ENCODE measurements around the gene TEF. TPM values are rescaled to one million over a fixed set of nuclear protein-coding genes. Genes with fewer than 3 reads are reported as not detected.
"Not testable (repeated sequence)": the region's sequence is repeated elsewhere in the genome, so short reads cannot be mapped to it uniquely, and the experiment has no call there.

Gene TEF
- total and polyA plus RNA-seq, 2 experiments from 2014 or later, result 2.3 to 7.2 TPM

DNA sequence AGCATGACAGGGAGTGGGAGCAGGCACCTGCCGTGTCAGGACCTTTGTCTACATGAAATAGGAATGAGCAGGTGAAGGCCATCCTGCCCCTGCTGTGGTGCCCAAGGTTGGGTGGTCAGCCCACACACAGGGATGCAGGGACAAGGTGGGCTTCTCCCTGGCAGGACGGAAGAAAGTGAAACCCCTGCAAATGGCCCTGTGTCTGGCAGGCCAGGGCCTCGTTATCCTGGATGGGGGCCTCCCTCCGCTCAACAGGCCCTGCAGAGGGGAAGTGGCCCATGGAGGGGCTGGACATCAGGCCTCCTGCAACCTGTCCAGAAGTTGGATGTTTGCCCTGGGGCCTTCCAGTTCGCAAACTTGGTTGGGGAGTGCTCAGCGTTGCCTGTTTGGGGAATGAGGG, 49.9 kb downstream of the TEF start (continued):
- TF ChIP-seq, protein P1, sequence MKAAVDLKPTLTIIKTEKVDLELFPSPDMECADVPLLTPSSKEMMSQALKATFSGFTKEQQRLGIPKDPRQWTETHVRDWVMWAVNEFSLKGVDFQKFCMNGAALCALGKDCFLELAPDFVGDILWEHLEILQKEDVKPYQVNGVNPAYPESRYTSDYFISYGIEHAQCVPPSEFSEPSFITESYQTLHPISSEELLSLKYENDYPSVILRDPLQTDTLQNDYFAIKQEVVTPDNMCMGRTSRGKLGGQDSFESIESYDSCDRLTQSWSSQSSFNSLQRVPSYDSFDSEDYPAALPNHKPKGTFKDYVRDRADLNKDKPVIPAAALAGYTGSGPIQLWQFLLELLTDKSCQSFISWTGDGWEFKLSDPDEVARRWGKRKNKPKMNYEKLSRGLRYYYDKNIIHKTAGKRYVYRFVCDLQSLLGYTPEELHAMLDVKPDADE (IDR thresholded peaks at IDR 0.05), result no peak
- TF ChIP-seq STAT1 (IDR thresholded peaks at IDR 0.05; ENCODE audit: unreplicated experiment) (no peak), JUNB (IDR thresholded peaks at IDR 0.05; ENCODE audit: unreplicated experiment) (no peak)
- TF ChIP-seq, protein P2, sequence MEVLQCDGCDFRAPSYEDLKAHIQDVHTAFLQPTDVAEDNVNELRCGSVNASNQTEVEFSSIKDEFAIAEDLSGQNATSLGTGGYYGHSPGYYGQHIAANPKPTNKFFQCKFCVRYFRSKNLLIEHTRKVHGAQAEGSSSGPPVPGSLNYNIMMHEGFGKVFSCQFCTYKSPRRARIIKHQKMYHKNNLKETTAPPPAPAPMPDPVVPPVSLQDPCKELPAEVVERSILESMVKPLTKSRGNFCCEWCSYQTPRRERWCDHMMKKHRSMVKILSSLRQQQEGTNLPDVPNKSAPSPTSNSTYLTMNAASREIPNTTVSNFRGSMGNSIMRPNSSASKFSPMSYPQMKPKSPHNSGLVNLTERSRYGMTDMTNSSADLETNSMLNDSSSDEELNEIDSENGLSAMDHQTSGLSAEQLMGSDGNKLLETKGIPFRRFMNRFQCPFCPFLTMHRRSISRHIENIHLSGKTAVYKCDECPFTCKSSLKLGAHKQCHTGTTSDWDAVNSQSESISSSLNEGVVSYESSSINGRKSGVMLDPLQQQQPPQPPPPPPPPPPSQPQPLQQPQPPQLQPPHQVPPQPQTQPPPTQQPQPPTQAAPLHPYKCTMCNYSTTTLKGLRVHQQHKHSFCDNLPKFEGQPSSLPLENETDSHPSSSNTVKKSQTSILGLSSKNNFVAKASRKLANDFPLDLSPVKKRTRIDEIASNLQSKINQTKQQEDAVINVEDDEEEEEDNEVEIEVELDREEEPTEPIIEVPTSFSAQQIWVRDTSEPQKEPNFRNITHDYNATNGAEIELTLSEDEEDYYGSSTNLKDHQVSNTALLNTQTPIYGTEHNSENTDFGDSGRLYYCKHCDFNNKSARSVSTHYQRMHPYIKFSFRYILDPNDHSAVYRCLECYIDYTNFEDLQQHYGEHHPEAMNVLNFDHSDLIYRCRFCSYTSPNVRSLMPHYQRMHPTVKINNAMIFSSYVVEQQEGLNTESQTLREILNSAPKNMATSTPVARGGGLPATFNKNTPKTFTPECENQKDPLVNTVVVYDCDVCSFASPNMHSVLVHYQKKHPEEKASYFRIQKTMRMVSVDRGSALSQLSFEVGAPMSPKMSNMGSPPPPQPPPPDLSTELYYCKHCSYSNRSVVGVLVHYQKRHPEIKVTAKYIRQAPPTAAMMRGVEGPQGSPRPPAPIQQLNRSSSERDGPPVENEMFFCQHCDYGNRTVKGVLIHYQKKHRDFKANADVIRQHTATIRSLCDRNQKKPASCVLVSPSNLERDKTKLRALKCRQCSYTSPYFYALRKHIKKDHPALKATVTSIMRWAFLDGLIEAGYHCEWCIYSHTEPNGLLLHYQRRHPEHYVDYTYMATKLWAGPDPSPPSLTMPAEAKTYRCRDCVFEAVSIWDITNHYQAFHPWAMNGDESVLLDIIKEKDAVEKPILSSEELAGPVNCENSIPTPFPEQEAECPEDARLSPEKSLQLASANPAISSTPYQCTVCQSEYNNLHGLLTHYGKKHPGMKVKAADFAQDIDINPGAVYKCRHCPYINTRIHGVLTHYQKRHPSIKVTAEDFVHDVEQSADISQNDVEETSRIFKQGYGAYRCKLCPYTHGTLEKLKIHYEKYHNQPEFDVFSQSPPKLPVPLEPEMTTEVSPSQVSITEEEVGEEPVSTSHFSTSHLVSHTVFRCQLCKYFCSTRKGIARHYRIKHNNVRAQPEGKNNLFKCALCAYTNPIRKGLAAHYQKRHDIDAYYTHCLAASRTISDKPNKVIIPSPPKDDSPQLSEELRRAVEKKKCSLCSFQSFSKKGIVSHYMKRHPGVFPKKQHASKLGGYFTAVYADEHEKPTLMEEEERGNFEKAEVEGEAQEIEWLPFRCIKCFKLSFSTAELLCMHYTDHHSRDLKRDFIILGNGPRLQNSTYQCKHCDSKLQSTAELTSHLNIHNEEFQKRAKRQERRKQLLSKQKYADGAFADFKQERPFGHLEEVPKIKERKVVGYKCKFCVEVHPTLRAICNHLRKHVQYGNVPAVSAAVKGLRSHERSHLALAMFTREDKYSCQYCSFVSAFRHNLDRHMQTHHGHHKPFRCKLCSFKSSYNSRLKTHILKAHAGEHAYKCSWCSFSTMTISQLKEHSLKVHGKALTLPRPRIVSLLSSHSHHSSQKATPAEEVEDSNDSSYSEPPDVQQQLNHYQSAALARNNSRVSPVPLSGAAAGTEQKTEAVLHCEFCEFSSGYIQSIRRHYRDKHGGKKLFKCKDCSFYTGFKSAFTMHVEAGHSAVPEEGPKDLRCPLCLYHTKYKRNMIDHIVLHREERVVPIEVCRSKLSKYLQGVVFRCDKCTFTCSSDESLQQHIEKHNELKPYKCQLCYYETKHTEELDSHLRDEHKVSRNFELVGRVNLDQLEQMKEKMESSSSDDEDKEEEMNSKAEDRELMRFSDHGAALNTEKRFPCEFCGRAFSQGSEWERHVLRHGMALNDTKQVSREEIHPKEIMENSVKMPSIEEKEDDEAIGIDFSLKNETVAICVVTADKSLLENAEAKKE (CRISPR knock-in tag; IDR thresholded peaks at IDR 0.05), result no peak

DNA sequence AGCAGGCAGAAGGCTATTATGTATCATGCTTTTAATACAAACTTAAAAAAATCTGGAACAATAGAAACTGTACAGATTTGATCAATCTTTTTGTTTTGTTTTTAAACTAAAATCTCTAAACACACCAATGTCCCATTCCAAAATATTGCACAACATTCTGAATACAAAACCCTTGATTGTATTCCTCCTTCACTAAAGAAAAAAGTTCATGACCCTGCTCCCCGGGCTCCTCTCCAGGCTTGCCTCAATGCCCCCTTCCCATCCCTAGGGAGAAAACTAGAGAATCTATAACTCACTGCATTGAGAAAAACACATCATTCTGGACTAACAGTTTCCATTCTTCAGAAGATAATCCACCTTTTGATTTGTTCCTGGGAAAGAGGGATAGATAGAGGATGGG, 51.7 kb downstream of the TEF start:
- not testable (repeated sequence) for H3K4me3 Mint-ChIP-seq; H2AFZ ChIP-seq; DNase-seq (ENCODE audit: low spot score); H3K27me3 Mint-ChIP-seq (ENCODE audit: insufficient read depth, low read depth, poor library complexity); H3K9me2 ChIP-seq (ENCODE audit: insufficient read depth); H3K4me1 Mint-ChIP-seq; H3K4me1 ChIP-seq (ENCODE audit: insufficient read depth); H3K27ac ChIP-seq (ENCODE audit: low read depth); H3K27ac Mint-ChIP-seq; H3K4me3 ChIP-seq; H3K4me2 ChIP-seq; H3K27me3 ChIP-seq (ENCODE audit: insufficient read depth); H3K9me3 Mint-ChIP-seq; ATAC-seq
- Histone ChIP-seq H4K20me1 (replicated peaks; ENCODE audit: insufficient read depth) (peaks cover 29% of the 10 kb centered on the region), H3K79me2 (replicated peaks; ENCODE audit: insufficient read depth) (peaks cover 35% of the 10 kb centered on the region), H3K36me3 (ENCODE audit: insufficient read depth) (peaks cover 24% of the 10 kb centered on the region), H3F3A (replicated peaks; ENCODE audit: low read depth) (peaks cover 29% of the 10 kb centered on the region; the same call in 1 of the 2 replicates)
- H3K36me3 Mint-ChIP-seq (ENCODE audit: low read depth), result peaks cover 47% of the 10 kb centered on the region

DNA sequence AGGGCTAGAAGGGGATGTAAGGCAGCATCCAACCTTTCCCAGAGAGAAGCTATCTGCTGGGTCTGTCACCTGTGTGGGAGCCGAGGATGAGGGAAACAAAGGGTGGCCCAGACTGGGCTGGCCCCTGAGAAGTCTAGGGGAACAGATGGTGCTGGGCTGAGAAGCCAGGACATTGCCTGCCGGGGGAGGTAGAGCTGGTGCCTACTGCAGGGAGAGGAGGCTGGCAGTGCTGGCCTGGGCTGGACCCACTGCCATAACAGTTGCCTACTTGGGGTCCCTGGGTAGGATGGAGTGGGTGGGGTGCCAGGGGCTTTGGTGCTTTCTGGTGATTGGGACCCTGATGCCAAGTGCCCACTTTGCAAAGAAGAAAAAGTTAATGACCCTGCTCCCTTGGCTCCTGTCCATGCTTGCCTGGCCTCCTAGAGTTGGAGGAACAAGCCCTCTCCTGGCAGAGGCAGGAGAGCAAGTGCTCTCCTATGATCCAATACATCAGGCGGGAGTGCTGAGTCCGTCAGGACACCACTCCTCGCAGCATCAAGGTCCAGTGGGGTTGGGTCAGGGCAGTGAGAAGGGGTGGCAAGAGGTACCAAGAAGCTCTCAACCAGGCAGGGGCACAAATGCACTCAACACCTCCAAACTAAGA, 52.7 kb downstream of the TEF start:
- H3K27me3 ChIP-seq (ENCODE audit: insufficient read depth); ATAC-seq; H3K4me1 Mint-ChIP-seq; H3K4me2 ChIP-seq; H3K27ac Mint-ChIP-seq; H3K4me3 ChIP-seq; H3K4me3 Mint-ChIP-seq; H3K27me3 Mint-ChIP-seq (ENCODE audit: insufficient read depth, low read depth, poor library complexity); H3K27ac ChIP-seq (ENCODE audit: low read depth); DNase-seq (ENCODE audit: low spot score); H2AFZ ChIP-seq; H3K4me1 ChIP-seq (ENCODE audit: insufficient read depth); H3K9me2 ChIP-seq (ENCODE audit: insufficient read depth); H3K9me3 Mint-ChIP-seq: not testable (repeated sequence)
- Histone ChIP-seq H4K20me1 (replicated peaks; ENCODE audit: insufficient read depth) (peaks cover 37% of the 10 kb centered on the region), H3F3A (replicated peaks; ENCODE audit: low read depth) (peaks cover 29% of the 10 kb centered on the region; the same call in 1 of the 2 replicates), H3K79me2 (replicated peaks; ENCODE audit: insufficient read depth) (peaks cover 45% of the 10 kb centered on the region), H3K36me3 (ENCODE audit: insufficient read depth) (peaks cover 24% of the 10 kb centered on the region)
- H3K36me3 Mint-ChIP-seq (ENCODE audit: low read depth), result peaks cover 53% of the 10 kb centered on the region
